Suprapubic skin (tissue), 4 donors: ENCODE data around the gene SPRR1A.

ENCODE experiments used
- CTCF ChIP-seq, 2 donors: fragments of 200-600 bp in 1 of 2; fragments of 450-650 bp in 1 of 2; sonication (generic) in 1 of 2; IDR thresholded peaks; one replicate each; pipeline ENCODE4 v1.5.1; 2016 to 2019; ENCODE audit warnings: antibody characterized with exemption in 2 of 2, mild to moderate bottlenecking in 1 of 2, moderate library complexity in 1 of 2
- EP300 ChIP-seq: sonication (generic); formaldehyde crosslinking; IDR thresholded peaks from one replicate; pipeline ENCODE4 v1.6.1; 2017; ENCODE audit warnings: antibody characterized with exemption
- POLR2A ChIP-seq, 2 donors: fragments of 450-650 bp; IDR thresholded peaks; one replicate each; pipeline ENCODE4 v1.6.1; 2017; ENCODE audit warnings: antibody characterized with exemption in 2 of 2, mild to moderate bottlenecking in 2 of 2, moderate library complexity in 2 of 2
- POLR2AphosphoS5 ChIP-seq, 3 donors: sonication (generic); formaldehyde crosslinking; IDR thresholded peaks; one replicate each; pipeline ENCODE4 v1.6.1; 2017; ENCODE audit warnings: antibody characterized with exemption in 3 of 3

- TF ChIP-seq CTCF (IDR thresholded peaks at IDR 0.05) (no peak), POLR2A (IDR thresholded peaks at IDR 0.05) (no peak), POLR2AphosphoS5 (IDR thresholded peaks at IDR 0.05) (no peak), EP300 (no peak)
Observed at GRCh38 chr1:153035211-153035610, 51.3 kb downstream of the SPRR1A start.
